ENCODE data around the gene NMNAT2.

GRCh38 chr1:183300395-183300794 is 117.8 kb downstream of the NMNAT2 start:
- TF ChIP-seq MAX (IDR thresholded peaks at IDR 0.05; ENCODE audit: low read depth, low read length), result no peak
- TF ChIP-seq CTCF (IDR thresholded peaks at IDR 0.05; ENCODE audit: low read depth, low read length), result no peak
